GM21576 (cell line): Measurements from ENCODE around the gene DNAJC11.
"Not testable (repeated sequence)": the region's sequence is repeated elsewhere in the genome, so short reads cannot be mapped to it uniquely, and the experiment has no call there.

Source experiments
- ATAC-seq: cut with Tn5 transposase; IDR thresholded peaks from one replicate; pipeline ENCODE4 v1.9.1; 2021; ENCODE audit warnings: mild to moderate bottlenecking, moderate library complexity; ENCODE audit not compliant: unreplicated experiment

Gene DNAJC11

DNA sequence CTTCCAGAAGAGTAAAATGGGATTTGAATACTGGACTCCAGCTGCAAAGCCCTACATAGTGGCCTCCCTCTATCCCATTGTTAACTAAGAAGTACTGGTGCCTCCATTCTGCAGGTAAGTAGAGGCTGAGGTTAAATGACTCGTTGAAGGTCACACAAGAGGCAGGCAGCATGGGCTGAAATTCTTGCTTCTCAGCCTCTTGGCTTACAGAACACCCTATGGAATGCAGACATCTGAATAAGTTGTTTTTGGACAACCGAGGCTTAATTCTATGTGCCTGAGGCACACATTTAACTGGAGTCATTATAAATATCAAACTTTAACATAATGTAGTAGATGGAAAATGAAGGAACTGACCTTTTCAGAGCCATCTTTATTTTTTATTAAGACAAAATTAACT is 5.7 kb downstream of the DNAJC11 start:
- ATAC-seq, result no peak

DNA sequence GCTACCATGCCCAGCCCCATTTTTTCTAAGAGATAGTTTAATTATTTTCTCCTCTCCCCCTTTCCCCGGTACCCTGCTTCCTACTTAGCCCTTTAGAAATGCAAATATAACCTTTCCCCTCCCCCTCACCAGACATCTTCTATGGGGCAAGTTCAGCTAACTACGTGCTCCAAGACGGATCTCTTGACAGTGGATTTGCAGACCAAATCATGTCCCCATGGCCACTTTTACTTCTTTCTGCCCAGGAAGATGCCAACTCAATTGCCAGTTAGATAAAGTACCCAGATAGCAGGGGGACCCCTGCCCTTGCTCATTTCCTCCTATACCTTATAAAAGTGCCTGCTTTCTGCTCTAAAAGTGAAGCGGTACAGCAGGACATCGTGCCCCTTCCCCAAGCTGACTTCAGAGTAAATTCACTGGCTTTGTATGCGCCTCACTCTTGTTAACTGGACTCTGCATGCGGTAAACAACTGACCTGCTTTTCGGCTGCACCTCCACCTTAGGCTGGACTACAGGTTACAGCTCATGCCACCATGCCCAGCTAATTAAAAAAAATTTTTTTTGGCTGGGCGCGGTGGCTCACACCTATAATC is 7.4 kb downstream of the DNAJC11 start:
- ATAC-seq, result no peak

- no peak for ATAC-seq
Observed at GRCh38 chr1:6692956-6693355, 8.7 kb downstream of the DNAJC11 start.

DNA sequence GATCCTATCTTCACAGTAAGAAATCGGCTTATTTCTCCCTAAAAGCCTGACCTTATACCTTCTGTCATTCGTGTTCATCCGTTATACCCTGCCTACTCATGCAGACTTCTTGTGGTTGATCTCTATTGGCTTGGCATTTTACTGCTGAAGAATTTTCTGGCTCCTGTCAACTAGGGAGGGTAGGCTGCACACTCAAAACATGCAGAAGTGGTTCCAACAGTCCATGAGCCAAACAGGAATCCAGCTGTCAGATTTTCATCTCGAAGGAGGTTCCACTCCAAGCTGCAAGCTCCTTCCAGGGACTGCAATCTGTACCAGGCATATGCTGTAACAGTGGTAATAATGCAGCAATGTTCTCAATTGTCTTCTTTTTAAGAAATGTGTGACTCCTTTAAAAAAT is 10.1 kb downstream of the DNAJC11 start:
- ATAC-seq, result no peak

DNA sequence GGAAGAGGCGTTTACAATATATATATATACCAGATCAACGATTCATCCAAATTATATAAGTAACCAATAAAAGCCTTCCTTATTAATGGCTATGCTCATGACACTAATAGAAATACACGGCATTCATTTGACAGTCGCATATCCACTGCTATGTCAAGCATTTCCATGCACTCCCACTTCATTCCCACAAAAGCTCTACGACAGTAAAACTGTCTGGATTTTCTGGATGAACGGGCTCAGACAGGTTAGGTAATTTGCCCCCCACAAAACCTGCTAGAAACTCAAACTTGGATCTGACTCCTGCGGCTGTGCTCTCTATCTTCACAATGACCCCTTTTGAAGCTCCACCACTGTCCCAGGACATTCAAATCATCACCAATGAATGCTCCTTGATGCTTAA is 11.4 kb downstream of the DNAJC11 start:
- no peak for ATAC-seq

GRCh38 chr1:6688757-6689156 is 12.9 kb downstream of the DNAJC11 start:
- no peak for ATAC-seq

DNA sequence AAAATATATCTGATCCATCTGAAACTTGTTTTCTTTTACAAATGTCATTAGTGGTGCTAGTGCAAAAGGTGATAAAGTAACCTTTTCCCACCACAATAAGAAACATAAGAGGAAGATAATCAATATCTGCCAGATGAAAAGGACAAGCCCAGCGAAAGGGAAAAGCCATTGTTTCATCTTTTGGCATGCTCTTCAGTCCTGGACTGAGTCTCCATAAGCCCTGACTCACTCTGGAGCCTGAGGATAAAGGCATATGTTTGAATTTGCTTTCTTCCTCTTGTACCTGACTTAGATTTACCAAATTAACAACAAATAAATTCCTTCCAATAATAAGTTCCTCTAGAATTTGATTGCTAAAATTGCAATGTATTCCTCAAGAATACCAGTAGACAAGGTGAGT is 13.6 kb downstream of the DNAJC11 start:
- ATAC-seq, result no peak

GRCh38 chr1:6686294-6686693 is 15.3 kb downstream of the DNAJC11 start:
- ATAC-seq, result no peak

GRCh38 chr1:6685381-6685780 is 16.2 kb downstream of the DNAJC11 start:
- ATAC-seq, result no peak

DNA sequence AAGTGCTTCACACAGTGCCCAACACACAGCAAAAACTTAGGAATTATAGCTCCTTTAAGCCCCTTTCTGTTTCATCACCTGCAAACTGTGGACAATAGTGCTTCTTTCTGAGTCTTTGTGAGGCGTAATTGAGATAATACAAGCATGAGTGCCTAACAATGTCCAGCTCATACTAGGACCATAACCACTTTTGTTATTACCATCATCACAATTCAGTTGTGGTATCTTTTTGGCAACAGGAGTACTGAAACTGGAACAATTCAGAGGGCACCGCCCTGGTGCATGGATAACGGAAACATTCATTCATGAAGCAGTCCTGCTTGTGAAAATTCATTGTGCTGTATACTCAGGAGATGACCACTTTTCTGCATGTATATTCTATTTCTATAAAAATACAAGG is 18.2 kb downstream of the DNAJC11 start:
- no peak for ATAC-seq

DNA sequence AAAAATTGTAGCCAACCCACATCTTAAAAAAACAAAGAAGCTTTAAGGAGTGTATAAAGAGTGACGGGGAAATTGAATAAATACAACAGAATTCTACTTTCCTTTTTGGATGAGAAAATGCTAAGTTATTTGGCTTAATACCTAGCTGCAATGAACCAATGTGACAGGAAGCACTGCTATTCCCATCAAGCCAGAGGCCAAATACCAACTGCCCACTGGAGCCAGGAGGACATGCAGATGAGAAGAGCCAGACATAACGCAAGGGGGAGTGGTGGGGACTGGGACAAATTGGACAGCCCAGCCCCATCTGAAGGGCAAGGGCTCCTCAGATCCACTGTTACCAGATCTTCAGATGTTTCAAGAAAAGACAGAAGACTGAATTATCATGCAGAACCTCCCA is 25.7 kb downstream of the DNAJC11 start:
- no peak for ATAC-seq

DNA sequence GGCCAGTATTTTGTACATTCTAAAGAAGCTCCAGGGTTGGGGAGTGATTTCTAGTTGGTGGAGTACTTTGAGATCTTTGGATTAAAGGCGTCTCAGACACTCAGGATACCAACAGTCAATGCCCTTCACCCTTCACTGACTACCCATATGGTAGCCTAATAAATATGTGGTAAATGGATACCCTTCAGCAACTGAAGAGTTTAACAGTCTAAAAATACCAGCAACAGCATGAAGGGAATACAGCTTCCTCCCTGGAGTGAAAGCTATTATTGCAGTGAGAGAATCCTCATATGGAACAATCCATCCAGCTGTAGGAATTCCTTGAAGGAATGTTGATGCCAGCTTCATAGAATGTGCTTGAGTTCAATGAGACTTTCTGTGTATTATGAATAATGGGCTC is 26.8 kb downstream of the DNAJC11 start:
- no peak for ATAC-seq

DNA sequence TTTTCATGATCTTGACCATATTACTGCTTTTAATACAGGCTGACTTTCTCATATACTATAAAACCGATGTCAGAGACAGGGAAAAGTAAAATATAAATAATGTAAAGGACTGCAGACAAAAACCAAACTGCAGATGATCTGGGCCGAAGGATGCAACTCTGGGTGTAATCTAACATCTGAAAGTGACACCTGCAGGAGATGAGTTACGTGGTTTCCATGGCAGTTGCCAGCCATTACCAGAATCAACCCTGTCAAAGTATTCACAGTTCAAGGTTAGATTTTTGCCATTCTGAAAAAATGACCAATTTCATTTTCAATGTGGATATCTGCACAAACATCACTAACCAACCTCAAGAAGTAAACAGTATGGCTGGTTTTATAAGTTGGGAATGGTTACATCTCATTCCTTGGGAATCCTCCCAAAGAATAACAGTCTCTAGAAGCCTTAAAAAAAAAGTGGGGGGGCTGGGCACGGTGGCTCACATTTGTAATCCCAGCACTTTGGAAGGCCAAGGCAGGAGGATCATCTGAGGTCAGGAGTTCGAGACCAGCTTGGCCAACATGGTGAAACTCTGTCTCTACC is 27.7 kb downstream of the DNAJC11 start:
- ATAC-seq, result no peak

DNA sequence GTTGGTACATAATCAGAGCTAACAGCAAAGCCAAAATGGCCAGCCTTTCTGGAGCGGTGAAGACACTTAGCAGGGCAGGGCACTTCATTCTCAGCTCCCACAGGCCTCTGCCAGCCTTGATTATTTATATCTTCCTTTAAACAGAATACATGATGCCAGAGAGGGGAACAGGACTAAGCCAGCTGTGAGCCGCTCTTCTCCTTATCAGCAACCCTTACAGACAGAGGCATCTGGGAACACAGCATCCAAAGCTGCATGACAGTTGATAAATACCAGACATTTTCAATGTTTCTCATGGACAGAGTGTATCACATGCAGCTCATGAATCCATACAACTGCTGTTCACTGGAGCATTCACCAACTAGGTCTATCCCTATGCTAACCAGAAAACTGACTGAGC is 29.1 kb downstream of the DNAJC11 start:
- ATAC-seq, result no peak

DNA sequence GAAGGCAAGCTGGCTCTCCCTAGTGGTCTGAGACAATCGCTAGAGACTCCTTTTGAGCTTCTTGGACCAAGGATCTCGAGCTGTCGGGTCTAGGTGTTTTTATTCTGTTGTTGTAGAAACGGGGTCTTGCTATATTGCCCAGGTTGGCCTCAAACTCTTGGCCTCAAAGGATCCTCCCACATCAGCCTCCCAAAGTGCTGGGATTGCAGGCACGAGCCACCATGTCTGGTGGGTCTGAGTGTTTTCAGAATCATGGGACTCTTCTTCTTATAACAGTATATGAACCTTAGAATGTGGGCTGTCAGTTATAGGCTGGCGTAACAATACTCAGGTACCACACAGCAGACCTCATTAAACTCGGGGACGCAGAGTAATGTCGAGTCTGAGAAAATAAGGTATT is 33.1 kb downstream of the DNAJC11 start:
- no peak for ATAC-seq

- ATAC-seq, result no peak
Observed at GRCh38 chr1:6667139-6667538, 34.5 kb downstream of the DNAJC11 start.

DNA sequence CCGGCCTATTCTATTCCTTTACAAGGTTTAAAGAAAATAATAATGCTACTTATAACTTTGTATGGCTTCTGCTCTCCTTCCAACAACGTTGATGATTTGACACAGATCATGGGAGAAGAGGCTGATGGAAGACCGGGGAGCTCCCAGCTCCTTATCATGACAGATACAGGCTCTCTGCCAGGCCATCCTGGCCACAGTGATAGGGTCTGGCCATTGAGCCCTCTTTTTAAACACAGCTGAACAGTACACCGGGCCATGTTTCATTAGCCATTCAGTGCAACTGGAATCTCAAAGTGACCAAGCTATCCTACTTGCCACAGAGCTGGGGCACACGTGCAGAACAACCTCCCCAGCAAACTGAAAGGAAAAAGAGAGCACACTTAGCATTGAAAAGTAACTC is 34.9 kb downstream of the DNAJC11 start:
- ATAC-seq, result no peak

GRCh38 chr1:6662468-6662867 is 39.1 kb downstream of the DNAJC11 start:
- ATAC-seq, result not testable (repeated sequence)

DNA sequence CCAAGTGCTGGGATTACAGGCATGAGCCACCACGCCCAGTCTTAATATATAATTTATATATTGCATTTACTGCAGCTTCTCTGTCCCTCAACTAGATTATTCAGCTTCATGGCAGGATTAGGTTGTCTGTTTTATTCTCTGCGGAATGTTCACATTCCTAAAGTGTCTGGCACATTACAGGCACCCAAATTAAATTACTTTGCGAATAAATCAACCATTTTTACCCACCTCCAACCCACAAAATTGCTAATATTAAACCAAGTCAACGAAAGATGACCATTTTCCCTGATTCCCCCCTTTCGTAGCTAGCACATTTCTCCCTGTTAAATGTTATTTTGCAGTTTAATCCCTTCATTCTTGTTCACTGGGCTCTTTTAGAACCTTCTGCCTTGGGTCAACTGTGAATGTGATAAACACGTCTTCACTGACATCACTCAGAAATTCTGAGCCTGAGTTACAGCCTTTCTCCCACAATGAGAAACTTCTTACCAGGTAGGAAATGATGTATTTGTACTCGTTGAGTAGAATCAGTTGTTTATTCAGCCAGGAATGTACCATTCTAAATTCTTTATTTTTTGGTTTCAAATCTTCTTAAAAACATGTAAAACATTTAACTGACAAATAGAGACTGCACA is 41.1 kb downstream of the DNAJC11 start:
- no peak for ATAC-seq

DNA sequence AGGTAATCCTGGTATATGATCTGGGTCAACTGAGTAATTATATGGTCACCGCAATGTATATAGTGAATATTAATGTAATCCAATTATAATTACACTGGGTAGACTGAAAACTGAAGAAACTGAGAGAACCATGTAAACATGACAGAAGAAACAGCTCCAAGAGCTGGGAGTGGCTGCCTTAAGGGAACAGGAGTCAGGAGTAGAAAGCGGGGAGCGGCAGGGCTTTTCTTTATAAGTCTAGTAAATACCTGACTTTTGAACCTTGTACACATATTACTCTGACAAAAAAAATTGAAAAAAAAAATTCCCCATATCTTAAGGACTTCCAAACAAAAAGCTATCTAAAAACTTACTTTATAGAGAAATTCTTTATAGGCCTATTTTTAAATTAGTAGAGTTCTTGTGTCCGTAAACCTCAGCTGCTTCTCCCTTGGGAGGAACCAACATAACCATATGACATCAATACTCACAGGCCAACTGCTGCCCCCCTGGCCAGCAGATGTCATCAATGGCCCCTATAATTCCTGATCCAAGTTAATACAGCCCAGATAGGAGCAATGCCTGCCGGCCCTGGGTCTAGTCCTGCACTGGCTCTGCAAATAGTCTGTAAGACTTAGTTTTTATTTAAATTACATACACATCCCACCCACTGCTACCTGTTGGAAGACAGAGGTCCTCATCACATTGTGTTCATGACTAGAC is 43.1 kb downstream of the DNAJC11 start:
- no peak for ATAC-seq

GRCh38 chr1:6657138-6657537 is 44.5 kb downstream of the DNAJC11 start:
- no peak for ATAC-seq
